Suprapubic skin (tissue), 4 donors: ENCODE data around the gene SFSWAP. TPM values are rescaled to one million over a fixed set of nuclear protein-coding genes. Genes with fewer than 3 reads are reported as not detected.

ENCODE experiments used
- DNase-seq, 2 donors: peaks; one replicate each; pipeline ENCODE4 v3.0.0-alpha.2; 2019; ENCODE audit warnings: low spot score in 2 of 2
- H3K27ac ChIP-seq: fragments of 200-600 bp; sonication (generic); one replicate; pipeline ENCODE4 v1.5.1; 2019
- H3K27me3 ChIP-seq: fragments of 200-600 bp; sonication (generic); one replicate; pipeline ENCODE4 v1.5.1; 2019
- H3K36me3 ChIP-seq: fragments of 200-600 bp; sonication (generic); one replicate; pipeline ENCODE4 v1.5.1; 2019
- H3K4me1 ChIP-seq: fragments of 200-600 bp; sonication (generic); one replicate; pipeline ENCODE4 v1.5.1; 2019
- H3K4me3 ChIP-seq: fragments of 200-600 bp; sonication (generic); one replicate; pipeline ENCODE4 v1.5.1; 2019; ENCODE audit warnings: mild to moderate bottlenecking
- H3K9me3 ChIP-seq: fragments of 200-600 bp; sonication (generic); one replicate; pipeline ENCODE4 v1.5.1; 2019
- CTCF ChIP-seq, 2 donors: fragments of 200-600 bp in 1 of 2; fragments of 450-650 bp in 1 of 2; sonication (generic) in 1 of 2; IDR thresholded peaks; one replicate each; pipeline ENCODE4 v1.5.1; 2016 to 2019; ENCODE audit warnings: antibody characterized with exemption in 2 of 2, mild to moderate bottlenecking in 1 of 2, moderate library complexity in 1 of 2
- EP300 ChIP-seq: sonication (generic); formaldehyde crosslinking; IDR thresholded peaks from one replicate; pipeline ENCODE4 v1.6.1; 2017; ENCODE audit warnings: antibody characterized with exemption
- POLR2A ChIP-seq, 2 donors: fragments of 450-650 bp; IDR thresholded peaks; one replicate each; pipeline ENCODE4 v1.6.1; 2017; ENCODE audit warnings: antibody characterized with exemption in 2 of 2, mild to moderate bottlenecking in 2 of 2, moderate library complexity in 2 of 2
- POLR2AphosphoS5 ChIP-seq, 3 donors: sonication (generic); formaldehyde crosslinking; IDR thresholded peaks; one replicate each; pipeline ENCODE4 v1.6.1; 2017; ENCODE audit warnings: antibody characterized with exemption in 3 of 3
- WGBS: methylation state at CpG from one replicate; pipeline ENCODE4 v1.1.5; 2018; 5-methylcytosine and 5-hydroxymethylcytosine counted together
- total RNA-seq, 4 donors: library from RNA; depleted of rRNA; stranded (reverse); fragments of >200 nt; gene quantifications; one replicate each; pipeline ENCODE4 v1.1.0, GENCODE V29; 2016

Gene SFSWAP
- total RNA-seq, 4 donors from 2014 or later: 41.3 to 107 (median 49.9) TPM

- Histone ChIP-seq H3K4me3 (no peak overlapping the region), H3K27ac (no peak overlapping the region), H3K36me3 (peaks cover 70% of the 10 kb centered on the region), H3K9me3 (no peaks in the 10 kb centered on the region), H3K27me3 (no peaks in the 10 kb centered on the region), H3K4me1 (no peaks in the 10 kb centered on the region)
- DNase-seq: no peak
- TF ChIP-seq CTCF (IDR thresholded peaks at IDR 0.05) (no peak), EP300 (no peak), POLR2A (IDR thresholded peaks at IDR 0.05) (no peak), POLR2AphosphoS5 (IDR thresholded peaks at IDR 0.05) (no peak)
- WGBS: 88% methylated on average over 30 of the region's 30 CpGs
Measured at GRCh38 chr12:131784909-131785762, 74.2 kb downstream of the SFSWAP start.

- DNase-seq: no peak
- H3K4me3 ChIP-seq: no peak overlapping the region
- H3K9me3 ChIP-seq: no peaks in the 10 kb centered on the region
- H3K4me1 ChIP-seq: no peaks in the 10 kb centered on the region
- TF ChIP-seq POLR2A (IDR thresholded peaks at IDR 0.05) (no peak), EP300 (no peak), CTCF (IDR thresholded peaks at IDR 0.05) (no peak), POLR2AphosphoS5 (IDR thresholded peaks at IDR 0.05) (no peak)
- no peaks in the 10 kb centered on the region for H3K27me3 ChIP-seq
- WGBS: 89% methylated on average over 15 of the region's 15 CpGs
- no peak overlapping the region for H3K27ac ChIP-seq
- peaks cover 69% of the 10 kb centered on the region for H3K36me3 ChIP-seq
Measured at GRCh38 chr12:131785763-131786330, 75.0 kb downstream of the SFSWAP start.

- H3K36me3 ChIP-seq: peaks cover 73% of the 10 kb centered on the region
- H3K27ac ChIP-seq: no peak overlapping the region
- DNase-seq: no peak
- TF ChIP-seq POLR2A (IDR thresholded peaks at IDR 0.05) (no peak), EP300 (no peak), POLR2AphosphoS5 (IDR thresholded peaks at IDR 0.05) (no peak), CTCF (IDR thresholded peaks at IDR 0.05) (no peak)
- H3K27me3 ChIP-seq: no peaks in the 10 kb centered on the region
- WGBS: 90% methylated on average over 12 of the region's 15 CpGs
- H3K9me3 ChIP-seq: no peaks in the 10 kb centered on the region
- no peak overlapping the region for H3K4me3 ChIP-seq
- H3K4me1 ChIP-seq: no peaks in the 10 kb centered on the region
Measured at GRCh38 chr12:131786331-131786730, 75.4 kb downstream of the SFSWAP start.

GRCh38 chr12:131787143-131787660, 76.3 kb downstream of the SFSWAP start:
- WGBS: 96% methylated on average over 9 of the region's 17 CpGs
- Histone ChIP-seq H3K4me1 (no peaks in the 10 kb centered on the region), H3K4me3 (no peak overlapping the region), H3K36me3 (peaks cover 75% of the 10 kb centered on the region), H3K27me3 (no peaks in the 10 kb centered on the region), H3K27ac (no peak overlapping the region), H3K9me3 (no peaks in the 10 kb centered on the region)
- TF ChIP-seq EP300: no peak
- TF ChIP-seq CTCF (IDR thresholded peaks at IDR 0.05): no peak
- no peak for TF ChIP-seq POLR2A (IDR thresholded peaks at IDR 0.05)
- TF ChIP-seq POLR2AphosphoS5 (IDR thresholded peaks at IDR 0.05): no peak
- no peak for DNase-seq

- no peaks in the 10 kb centered on the region for H3K4me1 ChIP-seq
- no peak for DNase-seq
- H3K4me3 ChIP-seq: no peak overlapping the region
- H3K27ac ChIP-seq: no peak overlapping the region
- WGBS: 92% methylated on average over 11 of the region's 11 CpGs
- H3K27me3 ChIP-seq: no peaks in the 10 kb centered on the region
- TF ChIP-seq EP300: no peak
- TF ChIP-seq CTCF (IDR thresholded peaks at IDR 0.05): no peak
- H3K9me3 ChIP-seq: no peaks in the 10 kb centered on the region
- peaks cover 81% of the 10 kb centered on the region for H3K36me3 ChIP-seq
Measured at GRCh38 chr12:131788070-131788469, 77.2 kb downstream of the SFSWAP start.
